H9 (cell line): ENCODE results near the gene SETD3. TPM values are rescaled to one million over a fixed set of nuclear protein-coding genes. Genes with fewer than 3 reads are reported as not detected.
A peak's percentile ranks its signal among the peaks of the same experiment; 100 is the strongest.

Source experiments
- DNase-seq: peaks from one replicate; pipeline ENCODE4 v3.0.0-alpha.2; 2017
- H2AFZ ChIP-seq: one replicate; pipeline ENCODE4 v1.6.1; 2013; ENCODE audit warnings: mild to moderate bottlenecking, low read length, control low read depth, moderate library complexity
- H2AK5ac ChIP-seq: 2 replicates; pipeline ENCODE4 v1.6.1; 2013; ENCODE audit warnings: low read length, control low read depth, mixed read lengths; ENCODE audit not compliant: insufficient read length
- H2BK120ac ChIP-seq: one replicate; pipeline ENCODE4 v1.6.1; 2013; ENCODE audit warnings: low read depth, mild to moderate bottlenecking, low read length, control low read depth, inconsistent platforms; ENCODE audit not compliant: poor library complexity, severe bottlenecking
- H2BK12ac ChIP-seq: 2 replicates; pipeline ENCODE4 v1.6.1; 2013; ENCODE audit warnings: low read length, control low read depth, mixed read lengths, low read depth; ENCODE audit not compliant: insufficient read length
- H2BK15ac ChIP-seq: 2 replicates; pipeline ENCODE4 v1.6.1; 2013; ENCODE audit warnings: low read depth, low read length, control low read depth
- H2BK20ac ChIP-seq: one replicate; pipeline ENCODE4 v1.6.1; 2013; ENCODE audit warnings: low read depth, mild to moderate bottlenecking, low read length, control low read depth, inconsistent platforms; ENCODE audit not compliant: poor library complexity, severe bottlenecking
- H2BK5ac ChIP-seq: 2 replicates; pipeline ENCODE4 v1.6.1; 2013; ENCODE audit warnings: low read length, control low read depth, mixed read lengths; ENCODE audit not compliant: insufficient read length
- H3K14ac ChIP-seq: 2 replicates; pipeline ENCODE4 v1.6.1; 2013; ENCODE audit warnings: low read length, control low read depth; ENCODE audit not compliant: insufficient read depth
- H3K18ac ChIP-seq: 2 replicates; pipeline ENCODE4 v1.6.1; 2013; ENCODE audit warnings: low read depth, mild to moderate bottlenecking, mixed read lengths, low read length, control low read depth; ENCODE audit not compliant: insufficient read length
- H3K23ac ChIP-seq: 2 replicates; pipeline ENCODE4 v1.6.1; 2013; ENCODE audit warnings: low read length, control low read depth, mixed read lengths, low read depth; ENCODE audit not compliant: insufficient read length
- H3K23me2 ChIP-seq: 2 replicates; pipeline ENCODE4 v1.6.1; 2013; ENCODE audit warnings: low read depth, mild to moderate bottlenecking, mixed read lengths, low read length, control low read depth; ENCODE audit not compliant: insufficient read length, poor library complexity, severe bottlenecking
- H3K27ac ChIP-seq: 2 replicates; pipeline ENCODE4 v1.5.1; 2013; ENCODE audit warnings: low read length, control low read depth, mixed read lengths, low read depth; ENCODE audit not compliant: insufficient read length
- H3K27me3 ChIP-seq: 2 replicates; pipeline ENCODE4 v1.6.1; 2013; ENCODE audit warnings: low read length, control low read depth, inconsistent platforms; ENCODE audit not compliant: insufficient read depth
- H3K4ac ChIP-seq: 2 replicates; pipeline ENCODE4 v1.6.1; 2013; ENCODE audit warnings: low read depth, mild to moderate bottlenecking, control low read depth, inconsistent platforms, low read length, moderate library complexity
- H3K4me1 ChIP-seq: 2 replicates; pipeline ENCODE4 v1.6.1; 2013; ENCODE audit warnings: low read length, control low read depth, inconsistent platforms; ENCODE audit not compliant: insufficient read depth
- H3K4me2 ChIP-seq: 2 replicates; pipeline ENCODE4 v1.6.1; 2013; ENCODE audit warnings: low read length, control low read depth, mixed read lengths; ENCODE audit not compliant: insufficient read length, insufficient read depth
- H3K56ac ChIP-seq: 2 replicates; pipeline ENCODE4 v1.6.1; 2013; ENCODE audit warnings: low read depth, mild to moderate bottlenecking, mixed read lengths, low read length, control low read depth; ENCODE audit not compliant: insufficient read length
- H3K79me1 ChIP-seq: 2 replicates; pipeline ENCODE4 v1.6.1; 2013; ENCODE audit warnings: low read depth, mild to moderate bottlenecking, moderate library complexity, low read length, control low read depth, inconsistent platforms; ENCODE audit not compliant: insufficient read depth, poor library complexity, severe bottlenecking
- H3K79me2 ChIP-seq: 2 replicates; pipeline ENCODE4 v1.6.1; 2013; ENCODE audit warnings: low read length, control low read depth, inconsistent platforms; ENCODE audit not compliant: insufficient read depth
- H3K9ac ChIP-seq: 2 replicates; pipeline ENCODE4 v1.6.1; 2013; ENCODE audit warnings: low read length, control low read depth, mixed read lengths; ENCODE audit not compliant: insufficient read length; ENCODE audit errors: extremely low read depth
- H3K9me3 ChIP-seq: one replicate; pipeline ENCODE4 v1.6.1; 2013; ENCODE audit warnings: low read depth, low read length, inconsistent platforms; ENCODE audit not compliant: control insufficient read depth
- H3T11ph ChIP-seq: one replicate; pipeline ENCODE4 v1.6.1; 2013; ENCODE audit warnings: mild to moderate bottlenecking, low read length, control low read depth, inconsistent platforms
- H4K20me1 ChIP-seq: one replicate; pipeline ENCODE4 v1.6.1; 2013; ENCODE audit not compliant: control insufficient read depth, insufficient read length, insufficient read depth
- H4K5ac ChIP-seq: 2 replicates; pipeline ENCODE4 v1.6.1; 2013; ENCODE audit warnings: low read depth, mild to moderate bottlenecking, mixed read lengths, low read length, control low read depth; ENCODE audit not compliant: insufficient read length
- H4K8ac ChIP-seq: replicated peaks from 2 replicates; pipeline ENCODE4 v1.6.1; 2013; ENCODE audit warnings: low read length, control low read depth, mixed read lengths, low read depth; ENCODE audit not compliant: insufficient read length
- H4K91ac ChIP-seq: 2 replicates; pipeline ENCODE4 v1.6.1; 2013; ENCODE audit warnings: low read depth, mild to moderate bottlenecking, moderate library complexity, mixed read lengths, low read length, control low read depth; ENCODE audit not compliant: insufficient read length
- H3K27ac Mint-ChIP-seq, 3 experiments: 2 replicates in 2 of 3; 3 replicates in 1 of 3; pipeline ENCODE4 v1.8.0; 2020 to 2021; ENCODE audit warnings: mixed read lengths in 3 of 3, mild to moderate bottlenecking in 1 of 3, moderate library complexity in 1 of 3
- H3K27me3 Mint-ChIP-seq: 2 replicates; pipeline ENCODE4 v1.8.0; 2021; ENCODE audit warnings: low read depth, mild to moderate bottlenecking, moderate library complexity, mixed read lengths
- H3K36me3 Mint-ChIP-seq, 3 experiments: 2 replicates in 2 of 3; 3 replicates in 1 of 3; pipeline ENCODE4 v1.8.0; 2020 to 2021; ENCODE audit warnings: low read depth in 3 of 3, mixed read lengths in 3 of 3; ENCODE audit not compliant: insufficient read depth in 1 of 3
- H3K4me1 Mint-ChIP-seq, 2 experiments: 2 replicates each; pipeline ENCODE4 v1.8.0; 2020; ENCODE audit warnings: mixed read lengths in 2 of 2
- H3K4me3 Mint-ChIP-seq, 2 experiments: 2 replicates in 1 of 2; 3 replicates in 1 of 2; pipeline ENCODE4 v1.8.0; 2020 to 2021; ENCODE audit warnings: mild to moderate bottlenecking in 2 of 2, mixed read lengths in 2 of 2, moderate library complexity in 1 of 2
- H3K9me3 Mint-ChIP-seq, 2 experiments: 2 replicates in 1 of 2; 3 replicates in 1 of 2; pipeline ENCODE4 v1.8.0; 2020; ENCODE audit warnings: mild to moderate bottlenecking in 2 of 2, mixed read lengths in 2 of 2, moderate library complexity in 1 of 2
- CTCF ChIP-seq: fragments of 200-600 bp; sonication (generic); conservative IDR thresholded peaks from 3 replicates; pipeline ENCODE4 v1.8.0; 2021; ENCODE audit warnings: antibody characterized with exemption, mild to moderate bottlenecking
- WGBS: extraction: QIAGEN DNeasy Blood & Tissue Kit; methylation state at CpG from one replicate; pipeline ENCODE4 v1.1.7; 2013; ENCODE audit warnings: missing lambda C conversion rate, low lambda C conversion rate, mixed read lengths; ENCODE audit not compliant: insufficient read length; ENCODE audit errors: extremely low coverage; 5-methylcytosine and 5-hydroxymethylcytosine counted together
- total RNA-seq: library from RNA; stranded (reverse); gene quantifications from 2 replicates; pipeline ENCODE4 v1.2.1, GENCODE V29; 2021

The SETD3 gene
- total RNA-seq, 1 experiment from 2014 or later = 56.7 TPM

- H2BK120ac ChIP-seq = no peak overlapping the region
- H3K79me2 ChIP-seq = no peaks in the 10 kb centered on the region
- no peak overlapping the region; a peak in 1 of 5 replicates for H3K4me3 Mint-ChIP-seq
- no peak overlapping the region for H2BK12ac ChIP-seq
- DNase-seq = peak; percentile 48
- H2BK5ac ChIP-seq = no peak overlapping the region
- no peak overlapping the region for H3K9ac ChIP-seq
- H4K91ac ChIP-seq = no peak overlapping the region
- no peak overlapping the region for H3K27ac ChIP-seq
- H2BK20ac ChIP-seq = no peak overlapping the region
- no peak for TF ChIP-seq CTCF
- H3K79me1 ChIP-seq = no peaks in the 10 kb centered on the region
- H3K4me2 ChIP-seq = no peak overlapping the region
- H3K27me3 ChIP-seq = no peaks in the 10 kb centered on the region
- H3K23me2 ChIP-seq = no peaks in the 10 kb centered on the region
- H4K5ac ChIP-seq = no peak overlapping the region
- peaks cover 41 to 44% of the 10 kb centered on the region in 2 experiments for H3K4me1 Mint-ChIP-seq
- H3T11ph ChIP-seq = no peak overlapping the region
- H3K56ac ChIP-seq = no peak overlapping the region
- H3K9me3 ChIP-seq = no peaks in the 10 kb centered on the region
- no CpG with 5 or more reads among the region's 6 CpGs for WGBS
- no peaks in the 10 kb centered on the region for H3K27me3 Mint-ChIP-seq
- H3K9me3 Mint-ChIP-seq = no peaks in the 10 kb centered on the region
- no peak overlapping the region for H3K14ac ChIP-seq
- no peaks in the 10 kb centered on the region for H4K20me1 ChIP-seq
- no peak overlapping the region for H3K18ac ChIP-seq
- peak overlapping the region; percentile 72 for H3K23ac ChIP-seq
- H3K27ac Mint-ChIP-seq = peak overlapping the region in 2 of 3 experiments; percentile 16 to 59; a peak in 4 of 7 replicates
- H3K4ac ChIP-seq = no peak overlapping the region
- no peak overlapping the region for H2AFZ ChIP-seq
- H2BK15ac ChIP-seq = no peak overlapping the region
- no peak overlapping the region for H2AK5ac ChIP-seq
- H3K4me1 ChIP-seq = peaks cover 14% of the 10 kb centered on the region; the same call in 1 of the 2 replicates
- H3K36me3 Mint-ChIP-seq = peaks cover 0 to 4% (median 0%) of the 10 kb centered on the region in 3 experiments; a peak in 2 of 7 replicates
- H4K8ac ChIP-seq = no peak overlapping the region
These were observed 59.9 kb downstream of the SETD3 start for GRCh38 chr14:99420711-99421110.
